Activated CD8-positive, alpha-beta memory T cell treated with anti-CD3 and anti-CD28 coated beads, Interleukin-2, amount 50 U/mL, for 24 hours (primary cell): Measurements from ENCODE around the gene ITGBL1.

ENCODE experiments used
- DNase-seq: peaks from one replicate; pipeline ENCODE4 v3.0.0-alpha.2; 2020; ENCODE audit errors: extremely low read depth

Gene ITGBL1, protein sequence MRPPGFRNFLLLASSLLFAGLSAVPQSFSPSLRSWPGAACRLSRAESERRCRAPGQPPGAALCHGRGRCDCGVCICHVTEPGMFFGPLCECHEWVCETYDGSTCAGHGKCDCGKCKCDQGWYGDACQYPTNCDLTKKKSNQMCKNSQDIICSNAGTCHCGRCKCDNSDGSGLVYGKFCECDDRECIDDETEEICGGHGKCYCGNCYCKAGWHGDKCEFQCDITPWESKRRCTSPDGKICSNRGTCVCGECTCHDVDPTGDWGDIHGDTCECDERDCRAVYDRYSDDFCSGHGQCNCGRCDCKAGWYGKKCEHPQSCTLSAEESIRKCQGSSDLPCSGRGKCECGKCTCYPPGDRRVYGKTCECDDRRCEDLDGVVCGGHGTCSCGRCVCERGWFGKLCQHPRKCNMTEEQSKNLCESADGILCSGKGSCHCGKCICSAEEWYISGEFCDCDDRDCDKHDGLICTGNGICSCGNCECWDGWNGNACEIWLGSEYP

GRCh38 chr13:101452519-101453485 lies at the start of gene ITGBL1:
ITGBL1 (plus strand) TSS chr13:101452675; CDS start chr13:101452834, 159 bp downstream.
- no peak for DNase-seq

DNA sequence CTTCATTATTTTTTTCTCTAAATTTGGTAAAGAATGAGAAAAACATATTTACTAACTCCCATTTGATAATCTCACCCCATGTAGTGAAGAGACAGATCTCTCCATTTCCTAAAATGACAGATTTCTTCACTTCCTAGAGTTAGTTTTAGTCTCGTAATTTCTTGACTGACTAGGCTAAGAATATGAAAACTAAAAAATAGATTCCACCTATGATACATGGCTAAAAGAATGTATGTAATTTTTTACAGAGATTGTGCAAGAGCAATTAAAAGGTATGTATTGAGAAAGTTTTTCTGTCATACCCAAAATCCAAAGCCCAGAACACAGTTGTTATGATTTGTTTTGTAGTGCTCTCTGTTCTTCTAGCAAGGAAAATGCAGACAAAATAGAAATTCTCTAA lies 45.7 kb upstream of the ITGBL1 start:
- DNase-seq = no peak

GRCh38 chr13:101408154-101408553 lies 44.3 kb upstream of the ITGBL1 start:
- no peak for DNase-seq

DNA sequence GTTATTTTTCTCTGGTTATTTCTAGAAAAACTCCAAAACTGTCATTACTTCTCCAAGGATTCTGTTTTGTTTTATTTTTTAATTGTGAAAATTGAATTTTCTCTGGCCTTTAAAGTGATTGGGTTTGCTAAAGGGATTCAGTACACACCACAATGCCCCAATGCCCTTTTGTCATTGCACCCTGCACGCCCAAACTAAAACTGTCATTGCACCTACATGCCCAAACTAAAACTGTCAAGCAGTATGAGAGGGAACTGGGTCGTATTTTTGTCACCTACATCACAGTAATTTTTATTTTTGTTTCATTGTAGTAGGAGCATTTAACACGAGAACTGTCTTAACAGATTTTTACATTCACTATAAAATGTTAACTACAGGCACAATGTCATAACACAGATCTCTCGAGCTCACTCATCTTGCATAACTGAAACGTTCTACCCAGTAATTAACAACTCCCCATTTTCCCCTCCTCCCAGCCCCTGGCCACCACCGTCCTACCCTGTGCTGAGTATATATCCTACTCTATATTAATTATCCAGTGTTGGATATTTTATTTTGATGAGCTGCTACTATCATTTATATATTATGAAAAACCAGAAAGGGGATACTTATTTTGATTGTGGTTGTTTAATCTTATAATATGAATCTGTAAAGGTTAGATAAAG lies 43.4 kb upstream of the ITGBL1 start:
- DNase-seq = no peak

GRCh38 chr13:101412076-101412475 lies 40.4 kb upstream of the ITGBL1 start:
- DNase-seq = no peak

DNA sequence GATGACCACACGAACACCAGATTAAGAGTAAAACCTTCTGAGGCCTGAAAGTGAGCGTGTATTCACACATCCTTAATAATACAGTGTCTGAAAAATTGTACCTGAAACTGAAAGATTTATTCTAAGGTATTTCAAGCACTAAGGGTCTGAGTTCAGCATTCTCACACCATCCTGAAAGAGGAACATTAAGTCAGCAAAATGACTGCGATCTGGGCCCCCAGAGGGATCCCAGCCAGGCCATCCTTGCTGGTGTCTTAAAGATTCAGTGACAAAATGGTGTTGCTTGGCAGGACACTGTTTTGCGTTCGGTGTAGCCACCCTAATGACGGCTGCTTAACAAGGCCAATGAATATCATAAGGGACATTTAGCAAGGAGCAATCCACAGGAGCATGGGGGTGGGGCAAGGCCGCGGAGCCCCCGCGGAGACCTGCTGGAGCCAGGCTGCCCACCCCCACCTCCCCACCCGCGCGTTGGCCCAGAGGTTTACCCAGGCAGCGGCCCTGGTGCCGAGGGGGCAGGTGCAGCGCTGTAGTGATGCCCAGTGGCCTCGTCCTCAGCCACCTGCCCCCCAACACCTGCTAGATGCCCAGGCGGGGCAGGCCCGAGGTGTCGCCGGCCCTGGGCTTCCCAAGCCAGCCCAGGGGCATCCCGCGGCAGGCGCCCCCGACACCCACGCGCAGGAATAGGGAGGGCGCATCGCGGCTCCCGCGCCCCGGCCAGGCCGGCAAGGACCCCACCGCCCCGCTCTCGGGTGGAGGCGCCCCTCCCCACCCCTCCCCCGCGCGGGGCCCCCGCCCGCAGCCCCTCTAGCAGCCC lies 36.9 kb upstream of the ITGBL1 start:
- DNase-seq = no peak

GRCh38 chr13:101416181-101417042 lies 36.1 kb upstream of the ITGBL1 start, which contains the start of gene NALCN:
NALCN (minus strand) TSS chr13:101416508; CDS start chr13:101399126, 17,382 bp downstream.
- no peak for DNase-seq

DNA sequence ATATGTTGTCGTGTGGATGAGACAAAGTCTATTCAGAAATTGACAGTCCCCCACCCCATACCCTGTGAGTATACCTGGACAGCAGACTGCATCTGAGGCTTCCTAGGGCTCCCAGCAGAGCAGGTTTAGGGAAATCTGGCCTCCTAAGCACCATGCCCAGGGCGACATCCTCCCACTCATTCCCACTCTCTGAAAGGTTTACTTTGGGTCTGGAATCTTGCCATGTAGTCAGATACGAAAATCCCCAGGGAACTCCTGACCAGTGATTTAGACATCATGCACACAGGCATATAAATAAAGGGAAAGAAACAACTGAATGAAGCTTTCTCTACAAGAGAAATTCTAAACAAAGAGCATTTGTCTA lies 35.5 kb upstream of the ITGBL1 start:
- DNase-seq = no peak

DNA sequence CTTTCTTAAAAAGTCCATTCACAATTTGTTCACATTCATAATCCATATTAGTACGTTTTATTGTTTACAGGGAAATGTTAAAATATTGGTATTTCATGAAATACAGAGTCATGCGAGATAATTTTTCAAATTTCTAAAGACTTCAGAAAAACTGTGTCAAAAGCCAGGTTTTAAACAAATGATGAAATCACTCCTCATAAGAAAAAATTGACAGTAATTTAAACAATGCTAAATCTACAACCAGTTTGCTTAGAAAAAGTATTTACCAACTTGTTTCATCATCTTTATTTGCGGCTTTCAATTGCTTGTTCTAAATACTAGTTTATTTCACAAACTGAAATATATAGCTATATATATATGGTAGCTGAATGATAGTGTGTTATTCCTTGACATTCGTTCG lies 35.0 kb upstream of the ITGBL1 start:
- DNase-seq = no peak

GRCh38 chr13:101423872-101424271 lies 28.6 kb upstream of the ITGBL1 start:
- DNase-seq = no peak

DNA sequence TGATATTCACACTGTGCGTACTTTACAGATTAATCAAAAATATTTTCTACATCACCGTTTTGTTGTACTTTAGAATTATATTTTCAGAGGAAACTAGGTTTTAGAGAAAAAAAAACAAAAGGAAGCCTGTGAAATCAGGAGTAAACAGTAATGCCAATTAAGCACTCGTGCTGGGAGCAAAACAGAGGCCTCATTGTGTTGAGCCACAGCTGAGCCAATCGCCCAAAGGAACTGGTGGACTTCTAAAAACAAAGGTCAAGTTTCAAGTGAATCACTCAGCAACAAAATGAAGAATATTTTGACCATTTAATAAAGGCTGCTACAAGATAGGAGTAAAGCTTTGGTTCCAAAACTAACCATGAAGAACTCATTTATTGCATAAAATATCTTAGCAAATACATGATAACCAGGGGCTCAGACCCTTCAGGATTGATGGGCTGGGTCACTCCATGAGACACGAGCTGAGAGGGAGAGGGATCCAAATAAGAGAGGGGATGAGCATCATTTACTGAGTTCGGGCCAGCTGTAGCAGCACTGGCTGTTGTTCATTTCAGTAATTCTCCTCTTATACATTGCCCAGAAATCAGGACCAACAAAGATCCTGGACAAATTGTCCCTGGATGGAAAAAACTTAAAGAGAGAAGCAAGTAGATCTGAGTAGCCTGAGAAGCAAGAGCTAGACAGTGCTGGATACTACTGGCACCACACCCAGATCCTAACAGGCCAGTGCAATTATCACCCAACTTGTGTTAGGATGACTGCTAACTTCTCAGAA lies 27.9 kb upstream of the ITGBL1 start:
- no peak for DNase-seq

DNA sequence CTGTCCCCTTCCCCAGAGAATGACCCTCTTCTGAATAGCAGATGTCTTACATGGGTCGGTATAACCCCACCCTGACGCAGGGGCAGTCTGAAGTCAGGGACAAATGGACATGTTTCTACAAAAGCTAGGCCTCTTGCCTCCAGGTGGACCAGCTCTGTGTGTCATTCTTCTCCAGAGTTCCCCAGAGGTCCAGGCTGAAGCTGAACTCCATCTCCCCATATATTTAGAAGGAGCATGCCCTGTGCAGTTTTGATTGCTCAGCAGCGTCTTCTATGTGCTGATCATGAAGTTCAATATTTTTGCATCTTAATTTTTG lies 27.4 kb upstream of the ITGBL1 start:
- no peak for DNase-seq

DNA sequence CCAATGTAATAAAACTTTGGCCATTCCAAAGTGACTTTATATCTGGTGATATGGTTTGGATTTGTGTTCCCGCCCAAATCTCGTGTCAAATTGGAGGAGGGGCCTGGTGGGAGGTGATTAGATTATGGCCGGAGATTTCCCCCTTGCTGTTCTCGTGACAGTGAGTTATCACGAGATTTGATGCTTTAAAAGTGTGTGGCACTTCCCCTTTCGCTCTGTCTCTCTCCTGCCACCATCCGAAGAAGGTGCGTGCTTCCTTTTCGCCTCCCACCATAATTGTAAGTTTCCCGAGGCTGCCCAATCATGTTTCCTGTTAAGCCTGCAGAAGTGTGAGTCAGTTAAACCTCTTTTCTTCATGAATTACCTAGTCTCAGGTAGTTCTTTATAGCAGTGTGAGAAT lies 26.9 kb upstream of the ITGBL1 start:
- DNase-seq = no peak

GRCh38 chr13:101429733-101430132 lies 22.7 kb upstream of the ITGBL1 start:
- no peak for DNase-seq

DNA sequence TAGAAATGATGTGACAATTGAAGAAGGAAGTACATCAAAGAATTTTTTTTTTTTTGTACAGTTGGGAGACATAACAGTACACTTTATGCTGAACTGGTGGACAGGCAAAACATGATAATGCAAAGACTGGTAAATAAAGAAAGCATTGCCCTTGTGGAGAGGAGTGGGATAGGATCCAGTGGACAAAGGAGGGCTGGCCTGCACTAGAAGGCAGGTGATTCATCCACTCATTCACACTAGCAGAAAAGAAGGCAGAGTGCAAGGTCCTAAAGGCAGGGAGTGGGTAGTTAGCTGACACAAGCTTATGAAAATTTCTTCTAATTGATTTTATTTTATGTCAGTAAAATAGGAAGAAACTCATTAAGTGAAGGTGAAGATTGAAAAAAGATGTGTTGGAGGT lies 18.6 kb upstream of the ITGBL1 start:
- no peak for DNase-seq

DNA sequence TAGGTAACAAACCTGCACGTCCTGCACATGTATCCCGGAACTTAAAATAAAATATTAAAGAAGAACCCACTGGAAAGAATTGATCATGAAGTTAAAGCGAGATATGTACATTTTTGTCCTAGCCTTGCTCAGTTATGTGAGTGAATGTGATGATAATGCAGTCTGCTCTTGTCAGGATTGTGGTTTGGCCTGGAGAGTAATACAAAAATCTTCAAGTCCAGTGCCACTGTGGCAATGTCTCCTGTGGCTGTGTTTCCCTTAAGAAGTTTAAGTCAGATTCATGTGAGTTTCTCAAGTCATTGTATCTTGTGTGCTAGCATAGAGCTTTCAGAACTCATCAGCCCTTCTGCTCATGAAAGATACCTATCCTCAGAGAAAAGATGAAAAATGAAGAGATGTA lies 18.0 kb upstream of the ITGBL1 start:
- DNase-seq = no peak

GRCh38 chr13:101447852-101448251 lies 4.6 kb upstream of the ITGBL1 start:
- DNase-seq = no peak

DNA sequence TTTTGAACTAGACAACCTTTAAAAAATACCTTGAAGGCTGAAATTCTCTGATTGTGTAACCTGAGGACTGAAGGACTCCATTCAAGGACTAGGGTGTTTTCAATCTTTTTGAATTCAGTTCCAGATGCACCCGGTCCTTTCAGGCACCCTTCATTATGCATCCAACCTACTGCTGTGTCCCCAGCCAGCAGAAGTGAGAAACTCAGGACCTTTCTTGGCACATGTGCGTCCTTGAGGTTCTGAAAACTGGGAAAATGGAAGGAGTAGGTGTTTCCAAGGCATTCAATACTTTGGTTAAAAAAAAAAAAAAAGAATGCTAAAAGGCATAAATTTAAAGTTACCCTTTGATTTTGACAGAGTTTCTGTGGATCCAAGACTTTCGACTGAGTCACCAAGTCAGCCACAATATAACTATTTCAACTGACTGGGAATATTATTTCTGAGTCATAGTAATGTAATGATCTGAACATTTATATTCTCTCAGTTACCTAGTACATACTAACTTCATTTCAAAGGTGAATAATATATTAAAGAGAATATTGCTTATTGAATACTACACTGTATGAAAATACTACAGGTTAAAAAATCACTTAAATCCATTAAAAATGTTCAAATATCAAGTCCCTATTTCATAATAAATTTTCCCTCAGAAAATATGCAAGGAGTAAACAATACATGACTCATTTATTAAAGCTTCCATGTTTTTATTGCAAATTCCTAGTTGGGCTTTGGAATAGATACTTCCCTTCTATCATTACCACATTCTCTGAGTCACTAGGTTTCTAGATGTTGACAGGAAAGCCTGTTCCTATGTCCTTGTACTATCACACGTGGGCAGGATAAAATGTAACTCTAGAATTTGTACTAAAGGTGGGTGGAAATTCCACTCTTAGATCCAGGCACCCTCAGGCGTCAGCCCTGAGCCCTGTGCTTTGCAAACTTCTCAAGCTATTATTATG lies 2.4 kb upstream of the ITGBL1 start:
- no peak for DNase-seq
